Adipocyte (in vitro differentiated cells): ENCODE measurements around the gene CFAP46.
"Not testable (repeated sequence)": the region's sequence is repeated elsewhere in the genome, so short reads cannot be mapped to it uniquely, and the experiment has no call there.

Experiments
- DNase-seq: peaks from one replicate; pipeline ENCODE4 v3.0.0-alpha.2; 2015; ENCODE audit warnings: low read depth
- H3K27me3 ChIP-seq: replicated peaks from 2 replicates; pipeline ENCODE4 v1.7.0; 2013; ENCODE audit warnings: mild to moderate bottlenecking, low read length, moderate library complexity; ENCODE audit not compliant: control insufficient read depth, insufficient read depth
- H3K36me3 ChIP-seq: 2 replicates; pipeline ENCODE4 v1.7.0; 2013; ENCODE audit warnings: low read length, mild to moderate bottlenecking, moderate library complexity; ENCODE audit not compliant: control insufficient read depth, insufficient read depth, severe bottlenecking
- H3K4me1 ChIP-seq: 2 replicates; pipeline ENCODE4 v1.7.0; 2013; ENCODE audit warnings: mild to moderate bottlenecking, low read length, moderate library complexity; ENCODE audit not compliant: control insufficient read depth, insufficient read depth
- H3K4me3 ChIP-seq: 2 replicates; pipeline ENCODE4 v1.7.0; 2013; ENCODE audit warnings: mild to moderate bottlenecking, low read length, moderate library complexity
- H3K9ac ChIP-seq: 2 replicates; pipeline ENCODE4 v1.7.0; 2013; ENCODE audit warnings: mild to moderate bottlenecking, low read length, moderate library complexity
- H3K9me3 ChIP-seq: 2 replicates; pipeline ENCODE4 v1.7.0; 2013; ENCODE audit warnings: mild to moderate bottlenecking, low read length, moderate library complexity; ENCODE audit not compliant: control insufficient read depth

CFAP46 gene

GRCh38 chr10:132970641-132971438 is 28.5 kb upstream of the CFAP46 start:
- Histone ChIP-seq H3K4me3 (no peak overlapping the region), H3K36me3 (no peaks in the 10 kb centered on the region), H3K9ac (no peak overlapping the region), H3K9me3 (peaks cover 15% of the 10 kb centered on the region), H3K4me1 (no peaks in the 10 kb centered on the region), H3K27me3 (peaks cover 68% of the 10 kb centered on the region)
- no peak for DNase-seq

GRCh38 chr10:132967540-132967939 is 25.2 kb upstream of the CFAP46 start:
- no peak for DNase-seq
- Histone ChIP-seq H3K4me1 (peaks cover 3% of the 10 kb centered on the region), H3K27me3 (peaks cover 59% of the 10 kb centered on the region)

GRCh38 chr10:132965411-132966057 is 23.2 kb upstream of the CFAP46 start:
- peaks cover 15% of the 10 kb centered on the region for H3K9me3 ChIP-seq
- no peaks in the 10 kb centered on the region for H3K36me3 ChIP-seq
- peaks cover 44% of the 10 kb centered on the region for H3K27me3 ChIP-seq
- no peak overlapping the region for H3K9ac ChIP-seq
- no peak overlapping the region for H3K4me3 ChIP-seq
- no peak for DNase-seq
- peaks cover 11% of the 10 kb centered on the region for H3K4me1 ChIP-seq

More at GRCh38 chr10:132967540-132967939, 25.2 kb upstream of the CFAP46 start:
- Histone ChIP-seq H3K9ac (no peak overlapping the region), H3K9me3 (peaks cover 15% of the 10 kb centered on the region), H3K36me3 (no peaks in the 10 kb centered on the region), H3K4me3 (no peak overlapping the region)

- not testable (repeated sequence) for H3K36me3 ChIP-seq, DNase-seq, H3K4me3 ChIP-seq, H3K9ac ChIP-seq
- Histone ChIP-seq H3K27me3 (peaks cover 42% of the 10 kb centered on the region), H3K4me1 (peaks cover 11% of the 10 kb centered on the region), H3K9me3 (peaks cover 12% of the 10 kb centered on the region)
Observed at GRCh38 chr10:132964707-132965410, 22.5 kb upstream of the CFAP46 start.

GRCh38 chr10:132964231-132964630 is 21.9 kb upstream of the CFAP46 start:
- Histone ChIP-seq H3K27me3 (peaks cover 39% of the 10 kb centered on the region), H3K36me3 (no peaks in the 10 kb centered on the region), H3K4me3 (no peak overlapping the region), H3K4me1 (peaks cover 11% of the 10 kb centered on the region), H3K9ac (no peak overlapping the region), H3K9me3 (peaks cover 6% of the 10 kb centered on the region)
- no peak for DNase-seq

- Histone ChIP-seq H3K36me3 (no peaks in the 10 kb centered on the region), H3K9me3 (no peaks in the 10 kb centered on the region), H3K4me1 (peaks cover 11% of the 10 kb centered on the region), H3K27me3 (peaks cover 35% of the 10 kb centered on the region), H3K9ac (no peak overlapping the region), H3K4me3 (no peak overlapping the region)
- DNase-seq, result no peak
Observed at GRCh38 chr10:132963430-132963960, 21.1 kb upstream of the CFAP46 start.

- Histone ChIP-seq H3K27me3 (peaks cover 32% of the 10 kb centered on the region), H3K9me3 (no peaks in the 10 kb centered on the region), H3K4me1 (peaks cover 11% of the 10 kb centered on the region), H3K36me3 (no peaks in the 10 kb centered on the region), H3K4me3 (peak overlapping the region; percentile 90), H3K9ac (peak overlapping the region; percentile 77)
- peak; percentile 29 for DNase-seq
Observed at GRCh38 chr10:132962623-132963429, 20.5 kb upstream of the CFAP46 start.

- Histone ChIP-seq H3K9ac (peak overlapping the region; percentile 77), H3K36me3 (no peaks in the 10 kb centered on the region), H3K4me3 (peak overlapping the region; percentile 90), H3K9me3 (no peaks in the 10 kb centered on the region), H3K4me1 (peaks cover 11% of the 10 kb centered on the region), H3K27me3 (peaks cover 33% of the 10 kb centered on the region)
- DNase-seq, result peak; percentile 84
Observed at GRCh38 chr10:132961787-132962622, 19.6 kb upstream of the CFAP46 start.

GRCh38 chr10:132961420-132961786 is 19.0 kb upstream of the CFAP46 start:
- H3K4me1 ChIP-seq, result peaks cover 11% of the 10 kb centered on the region
- no peak overlapping the region for H3K9ac ChIP-seq
- H3K36me3 ChIP-seq, result no peaks in the 10 kb centered on the region
- no peak for DNase-seq
- H3K4me3 ChIP-seq, result no peak overlapping the region
- no peaks in the 10 kb centered on the region for H3K9me3 ChIP-seq
- peaks cover 33% of the 10 kb centered on the region for H3K27me3 ChIP-seq
